ENCODE data around the gene UBAP2.
"Not testable (repeated sequence)": the region's sequence is repeated elsewhere in the genome, so short reads cannot be mapped to it uniquely, and the experiment has no call there.

The UBAP2 gene

GRCh38 chr9:34047864-34048726 is 592 bp downstream of the UBAP2 start:
- DNase-seq = peak; percentile 33 to 42

GRCh38 chr9:34046784-34047379 is 1.8 kb downstream of the UBAP2 start:
- DNase-seq = no peak

DNA sequence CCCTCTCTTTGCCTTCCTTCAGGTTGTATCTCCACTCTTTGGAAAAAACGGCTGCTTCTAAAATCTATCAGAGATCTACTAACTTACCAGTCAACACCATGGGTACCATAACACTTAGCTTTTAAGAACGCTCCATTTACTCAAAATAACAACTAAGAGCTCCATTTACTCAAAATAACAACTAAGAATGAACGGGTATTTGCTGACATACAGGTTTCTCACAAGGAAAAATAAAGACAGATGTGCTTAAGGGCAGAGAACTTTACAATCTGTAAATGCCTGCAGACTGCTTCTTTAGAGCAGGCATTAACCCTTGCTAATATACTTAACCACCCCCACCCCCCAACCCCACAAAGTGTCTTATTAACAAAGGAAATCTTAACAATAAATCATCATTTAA is 2.8 kb downstream of the UBAP2 start:
- no peak for DNase-seq

DNA sequence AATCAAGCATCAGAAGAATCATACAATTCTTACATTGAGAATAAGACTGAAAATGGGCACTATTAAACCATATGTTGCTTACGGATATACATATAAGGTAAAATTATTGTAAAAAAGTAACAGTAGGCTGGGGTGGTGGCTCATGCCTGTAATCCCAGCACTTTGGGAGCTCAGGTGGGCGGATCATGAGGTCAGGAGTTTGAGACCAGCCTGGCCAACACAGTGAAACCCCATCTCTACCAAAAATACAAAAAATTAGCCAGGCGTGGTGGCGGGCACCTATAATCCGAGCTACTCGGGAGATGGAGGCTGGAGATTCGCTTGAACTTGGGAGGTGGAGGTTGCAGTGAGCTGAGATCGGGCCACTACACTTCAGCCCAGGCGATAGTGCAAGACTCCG is 6.6 kb downstream of the UBAP2 start:
- not testable (repeated sequence) for DNase-seq

GRCh38 chr9:34038851-34039250 is 9.8 kb downstream of the UBAP2 start:
- DNase-seq = not testable (repeated sequence)

GRCh38 chr9:34037626-34038025 is 11.1 kb downstream of the UBAP2 start:
- no peak for DNase-seq

GRCh38 chr9:34036625-34037024 is 12.1 kb downstream of the UBAP2 start:
- DNase-seq = no peak

DNA sequence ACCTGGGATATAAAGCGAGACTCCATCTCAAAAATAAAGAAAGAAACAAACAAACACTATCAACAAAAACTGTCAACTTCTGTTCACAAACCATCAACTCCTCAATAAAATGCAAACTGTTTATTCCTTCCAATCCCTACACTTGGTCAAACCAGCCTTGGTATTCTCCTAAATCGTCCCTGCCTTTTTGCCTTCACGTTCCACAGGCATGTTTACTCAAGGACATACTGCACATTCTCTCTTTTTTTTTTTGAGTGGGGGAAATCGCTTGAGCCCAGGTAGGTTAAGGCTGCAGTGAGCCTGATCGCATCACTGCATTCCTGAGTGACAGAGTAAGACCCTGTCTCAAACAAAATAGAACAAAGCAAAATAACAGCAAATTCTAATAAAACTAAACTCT is 13.0 kb downstream of the UBAP2 start:
- no peak for DNase-seq

- no peak for DNase-seq
Measured at GRCh38 chr9:34034698-34035065, 14.0 kb downstream of the UBAP2 start.

DNA sequence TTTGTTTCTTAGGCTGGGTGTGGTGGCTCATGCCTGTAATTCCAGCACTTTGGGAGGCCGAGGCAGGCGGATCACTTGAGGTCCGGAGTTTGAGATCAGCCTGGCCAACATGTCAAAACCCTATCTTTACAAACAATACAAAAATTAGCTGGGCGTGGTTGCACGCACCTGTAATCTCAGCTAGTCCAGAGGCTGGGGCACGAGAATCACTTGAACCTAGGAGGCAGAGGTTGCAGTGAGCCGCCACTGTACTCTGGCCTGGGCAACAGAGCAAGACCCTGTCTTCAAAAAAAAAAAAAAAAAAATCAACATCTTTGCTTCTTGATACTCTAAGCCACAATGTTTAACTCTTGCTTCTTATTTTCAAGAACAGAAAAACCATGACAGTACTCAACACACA is 16.1 kb downstream of the UBAP2 start:
- no peak for DNase-seq

DNA sequence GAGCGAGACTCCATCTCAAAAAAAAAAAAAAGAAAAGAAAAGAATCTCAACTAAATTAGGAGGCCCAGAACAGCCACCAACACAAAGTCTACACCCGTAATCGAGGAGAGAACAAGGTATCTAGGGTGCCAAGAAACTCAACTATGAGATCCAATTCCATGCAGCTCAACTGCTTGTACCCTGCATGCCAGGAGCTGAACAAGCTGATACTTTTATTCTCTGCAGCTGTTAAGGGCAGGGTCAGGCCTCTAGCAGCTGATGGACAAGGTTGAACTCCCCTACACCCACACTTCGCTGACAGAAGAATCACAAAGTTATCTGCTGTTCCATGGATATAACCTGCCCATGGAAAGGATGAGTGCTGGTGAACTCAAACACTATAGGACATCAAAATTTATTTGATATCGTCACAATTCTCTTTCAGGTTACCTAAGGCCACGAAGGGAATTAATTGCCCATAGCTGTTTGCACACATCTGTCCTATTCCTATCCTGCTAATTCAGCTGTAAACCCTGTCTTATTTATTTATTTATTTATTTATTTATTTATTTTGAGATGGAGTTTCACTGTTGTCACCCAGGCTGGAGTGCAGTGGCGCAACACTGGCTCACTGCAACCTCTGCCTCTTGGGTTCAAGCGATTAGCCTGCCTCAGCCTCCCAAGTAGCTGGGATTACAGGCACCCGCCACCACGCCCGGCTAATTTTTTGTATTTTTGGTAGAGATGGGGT is 20.7 kb downstream of the UBAP2 start:
- no peak for DNase-seq

DNA sequence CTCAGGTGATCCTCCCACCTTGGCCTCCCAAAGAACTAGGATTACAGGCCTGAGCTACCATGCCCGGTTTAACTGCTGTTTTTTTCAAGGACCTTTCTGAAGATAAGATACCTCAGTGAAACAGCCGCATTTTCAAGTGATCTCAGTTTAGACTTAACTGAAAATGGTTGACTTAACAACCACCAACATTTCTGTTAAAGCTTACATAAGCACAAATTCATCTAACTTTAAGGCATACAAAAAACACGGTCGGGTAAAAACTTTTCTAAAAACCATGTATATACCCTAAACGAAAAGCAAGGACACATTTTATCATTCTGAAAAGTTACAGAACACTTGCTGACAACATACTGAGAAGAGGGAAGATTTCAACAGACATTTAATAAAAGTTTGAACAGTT is 22.9 kb downstream of the UBAP2 start:
- DNase-seq = no peak

GRCh38 chr9:34025062-34025461 is 23.6 kb downstream of the UBAP2 start:
- DNase-seq = no peak

GRCh38 chr9:34024476-34024875 is 24.2 kb downstream of the UBAP2 start:
- not testable (repeated sequence) for DNase-seq

- DNase-seq = no peak
Measured at GRCh38 chr9:34016149-34016548, 32.5 kb downstream of the UBAP2 start.

GRCh38 chr9:34010979-34011378 is 37.7 kb downstream of the UBAP2 start:
- DNase-seq = no peak

- DNase-seq = no peak
Measured at GRCh38 chr9:34001951-34002350, 46.7 kb downstream of the UBAP2 start.

- DNase-seq = no peak
Measured at GRCh38 chr9:34001298-34001697, 47.4 kb downstream of the UBAP2 start.

DNA sequence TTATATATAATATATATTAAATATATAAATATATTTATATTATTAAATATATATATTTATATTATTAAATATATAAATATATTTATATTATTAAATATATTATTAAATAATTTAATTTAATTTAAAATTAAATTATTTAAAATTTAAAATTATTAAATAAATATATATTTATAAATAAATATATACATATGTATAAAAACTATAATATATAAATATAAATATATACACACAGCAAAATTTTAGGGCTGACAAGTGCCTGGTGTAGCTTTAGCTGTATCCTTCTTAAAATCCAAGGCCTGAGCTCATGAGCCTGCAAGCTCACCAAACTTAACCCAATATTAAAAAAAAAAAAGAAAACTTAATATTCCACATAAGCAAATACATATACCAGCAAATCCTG is 53.2 kb downstream of the UBAP2 start:
- DNase-seq = no peak

- DNase-seq = no peak
Measured at GRCh38 chr9:33993104-33993503, 55.6 kb downstream of the UBAP2 start.

DNA sequence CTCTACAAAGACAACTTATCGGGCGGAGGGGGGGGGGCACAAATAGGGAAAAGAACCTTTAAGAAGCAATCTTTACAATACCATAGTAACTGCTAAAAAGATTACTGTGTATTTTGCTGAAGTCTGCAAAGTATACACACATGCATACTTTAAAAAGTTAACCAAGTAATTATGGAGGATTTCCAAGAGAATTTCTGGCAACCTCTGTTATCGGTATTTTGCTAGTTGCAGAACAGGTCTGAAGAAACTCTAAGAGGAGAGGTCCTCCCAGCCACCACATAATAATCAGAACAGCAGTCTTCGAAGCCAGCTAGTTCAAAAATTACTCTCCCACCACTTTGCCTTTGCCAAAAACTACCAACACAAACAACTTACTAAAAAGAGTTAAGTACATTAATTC is 56.1 kb downstream of the UBAP2 start:
- no peak for DNase-seq

- peak in 1 of 2 experiments; percentile 19 for DNase-seq
Measured at GRCh38 chr9:33988219-33988890, 60.3 kb downstream of the UBAP2 start.

- DNase-seq = no peak
Measured at GRCh38 chr9:33976414-33976813, 72.3 kb downstream of the UBAP2 start.

All from activated CD4-positive, alpha-beta T cell treated with anti-CD3 and anti-CD28 coated beads, Interleukin-2, amount 50 U/mL, for 4 hours (primary cell).